ENCODE data around the gene SPECC1.
"Not testable (repeated sequence)": the region's sequence is repeated elsewhere in the genome, so short reads cannot be mapped to it uniquely, and the experiment has no call there.

SPECC1 gene

GRCh38 chr17:20239776-20240175, 230.6 kb downstream of the SPECC1 start:
- POLR2A ChIA-PET; CTCF ChIA-PET; DNase-seq (ENCODE audit: extremely low spot score): not testable (repeated sequence)
- TF ChIP-seq ZNF384 (IDR thresholded peaks at IDR 0.05): 0 out of 2 replicates have a peak, but pooled peaks have one; percentile 17

DNA sequence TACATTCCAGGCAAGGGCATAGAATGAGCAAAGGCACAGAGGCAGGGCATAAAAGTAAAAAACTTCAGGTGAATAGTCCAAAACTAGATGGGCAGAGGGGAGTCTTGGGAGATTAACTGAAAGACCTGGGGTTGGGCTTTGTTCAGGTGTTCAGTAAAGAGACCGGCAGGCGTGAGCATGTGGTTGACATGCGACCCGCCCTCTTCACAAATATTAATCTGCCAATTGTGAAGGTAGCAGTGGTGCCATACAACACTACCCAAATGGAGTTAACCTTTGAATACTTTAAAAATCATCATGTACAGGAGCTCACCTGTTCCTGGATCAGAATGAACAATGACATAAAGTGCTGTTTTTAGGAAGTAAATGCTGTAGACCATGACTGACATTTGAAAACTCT, 232.7 kb downstream of the SPECC1 start:
- POLR2A ChIA-PET: no interaction called here
- CTCF ChIA-PET: no interaction called here
- no peak for TF ChIP-seq SUZ12 (IDR thresholded peaks at IDR 0.05)
- TF ChIP-seq ARNT (IDR thresholded peaks at IDR 0.05): no peak

DNA sequence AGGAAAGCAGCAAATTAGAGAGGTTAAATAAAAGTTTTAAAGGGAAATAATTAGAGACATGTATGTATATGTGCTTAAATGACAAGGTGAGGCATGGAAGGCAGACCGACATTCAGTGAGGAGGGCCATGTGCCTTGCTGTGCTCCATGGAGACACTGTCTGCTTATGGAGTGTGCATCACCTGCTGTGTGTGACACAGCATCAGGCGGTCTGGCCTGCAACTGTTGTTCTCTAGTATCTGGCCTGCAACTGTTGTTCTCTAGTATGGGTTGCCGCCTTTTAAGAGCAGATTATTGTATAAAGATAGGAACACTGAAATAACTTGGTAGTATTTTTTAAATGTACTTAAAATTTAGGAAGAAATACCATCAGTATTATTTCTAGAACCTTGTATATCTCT, 233.1 kb downstream of the SPECC1 start:
- DNase-seq (ENCODE audit: extremely low spot score): no peak
- ChIA-PET POLR2A (no interaction called here), CTCF (no interaction called here)
- TF ChIP-seq NFRKB (IDR thresholded peaks at IDR 0.05) (no peak), L3MBTL2 (conservative IDR thresholded peaks at IDR 0.05) (no peak), CTBP1 (IDR thresholded peaks at IDR 0.05; ENCODE audit: borderline replicate concordance) (no peak), HDGF (IDR thresholded peaks at IDR 0.05; ENCODE audit: borderline replicate concordance) (no peak), FOXK2 (IDR thresholded peaks at IDR 0.05) (no peak), ARNT (IDR thresholded peaks at IDR 0.05) (no peak), ELF4 (IDR thresholded peaks at IDR 0.05) (no peak)

More for the DNA sequence above, 232.7 kb downstream of the SPECC1 start:
- DNase-seq (ENCODE audit: extremely low spot score): no peak

DNA sequence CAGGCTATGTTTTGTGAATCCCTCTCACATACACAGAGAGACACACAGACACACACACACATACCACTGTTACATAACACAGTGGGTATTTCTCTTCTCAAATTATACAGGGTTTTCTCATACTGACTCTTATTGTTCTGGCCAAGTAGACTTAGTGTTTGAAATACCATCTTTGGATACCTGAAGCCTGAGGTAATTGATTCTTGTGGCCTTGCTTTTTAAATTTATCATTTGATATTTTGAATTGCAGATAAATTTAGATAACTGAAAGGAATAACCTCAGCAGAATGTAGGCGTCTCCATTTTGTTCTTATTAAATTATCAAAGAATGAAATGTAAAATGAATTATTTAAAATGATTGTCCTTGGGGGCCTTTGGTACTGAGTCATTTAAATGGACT, 234.4 kb downstream of the SPECC1 start:
- POLR2A ChIA-PET: no interaction called here
- TF ChIP-seq BHLHE40 (IDR thresholded peaks at IDR 0.05; ENCODE audit: borderline replicate concordance) (no peak), FOXM1 (IDR thresholded peaks at IDR 0.05; ENCODE audit: borderline replicate concordance) (no peak), FOXK2 (IDR thresholded peaks at IDR 0.05) (no peak)
- DNase-seq (ENCODE audit: extremely low spot score): no peak
- CTCF ChIA-PET: no interaction called here

DNA sequence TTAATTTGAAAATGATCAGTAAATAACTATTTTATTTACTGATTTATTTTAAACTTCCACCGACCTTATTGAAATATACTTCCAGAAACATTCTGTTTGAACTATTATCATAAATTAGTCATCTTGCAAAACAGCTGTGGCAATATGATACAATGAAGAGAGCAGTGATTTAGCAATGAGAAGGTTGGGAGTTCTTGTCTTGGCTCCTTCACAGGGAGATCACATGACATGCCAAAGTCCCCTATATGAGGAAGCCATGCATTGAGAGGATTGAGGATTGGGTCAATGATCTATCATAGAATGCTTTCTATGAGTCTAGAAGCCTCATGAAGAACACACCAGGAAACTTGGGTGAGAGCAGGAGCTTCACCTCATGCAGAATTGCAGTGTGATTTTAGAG, 235.5 kb downstream of the SPECC1 start:
- ChIA-PET CTCF (no interaction called here), POLR2A (no interaction called here)
- TF ChIP-seq ARNT (IDR thresholded peaks at IDR 0.05): no peak
- no peak for TF ChIP-seq CTBP1 (IDR thresholded peaks at IDR 0.05; ENCODE audit: borderline replicate concordance)
- no peak for TF ChIP-seq BHLHE40 (IDR thresholded peaks at IDR 0.05; ENCODE audit: borderline replicate concordance)
- TF ChIP-seq HDGF (IDR thresholded peaks at IDR 0.05; ENCODE audit: borderline replicate concordance): no peak
- no peak for DNase-seq (ENCODE audit: extremely low spot score)

GRCh38 chr17:20246692-20247091, 237.5 kb downstream of the SPECC1 start:
- ChIA-PET CTCF (interaction anchor here (0.7 kb wide), 1 partner anchor 56 kb away, joined by 3 read pairs; no protein-coding TSS in a partner anchor), POLR2A (no interaction called here)
- no peak for DNase-seq (ENCODE audit: extremely low spot score)
- no peak for TF ChIP-seq FOXK2 (IDR thresholded peaks at IDR 0.05)
- TF ChIP-seq ARNT (IDR thresholded peaks at IDR 0.05): no peak
- TF ChIP-seq SUZ12 (IDR thresholded peaks at IDR 0.05): no peak
- no peak for TF ChIP-seq NFRKB (IDR thresholded peaks at IDR 0.05)
- TF ChIP-seq, protein P1, sequence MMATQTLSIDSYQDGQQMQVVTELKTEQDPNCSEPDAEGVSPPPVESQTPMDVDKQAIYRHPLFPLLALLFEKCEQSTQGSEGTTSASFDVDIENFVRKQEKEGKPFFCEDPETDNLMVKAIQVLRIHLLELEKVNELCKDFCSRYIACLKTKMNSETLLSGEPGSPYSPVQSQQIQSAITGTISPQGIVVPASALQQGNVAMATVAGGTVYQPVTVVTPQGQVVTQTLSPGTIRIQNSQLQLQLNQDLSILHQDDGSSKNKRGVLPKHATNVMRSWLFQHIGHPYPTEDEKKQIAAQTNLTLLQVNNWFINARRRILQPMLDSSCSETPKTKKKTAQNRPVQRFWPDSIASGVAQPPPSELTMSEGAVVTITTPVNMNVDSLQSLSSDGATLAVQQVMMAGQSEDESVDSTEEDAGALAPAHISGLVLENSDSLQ (IDR thresholded peaks at IDR 0.05): no peak

- CTCF ChIA-PET: no interaction called here
- no peak for TF ChIP-seq ZNF384 (IDR thresholded peaks at IDR 0.05)
- no peak for TF ChIP-seq CTBP1 (IDR thresholded peaks at IDR 0.05; ENCODE audit: borderline replicate concordance)
- TF ChIP-seq, protein P1 (IDR thresholded peaks at IDR 0.05): no peak
- no peak for TF ChIP-seq ELF4 (IDR thresholded peaks at IDR 0.05)
- TF ChIP-seq LEF1 (IDR thresholded peaks at IDR 0.05; ENCODE audit: borderline replicate concordance): no peak
- no peak for TF ChIP-seq BHLHE40 (IDR thresholded peaks at IDR 0.05; ENCODE audit: borderline replicate concordance)
- TF ChIP-seq ARNT (IDR thresholded peaks at IDR 0.05): no peak
- TF ChIP-seq SP1 (IDR thresholded peaks at IDR 0.05): no peak
- TF ChIP-seq SUZ12 (IDR thresholded peaks at IDR 0.05): no peak
- TF ChIP-seq L3MBTL2 (conservative IDR thresholded peaks at IDR 0.05): no peak
- TF ChIP-seq NFRKB (IDR thresholded peaks at IDR 0.05): no peak
- TF ChIP-seq HDGF (IDR thresholded peaks at IDR 0.05; ENCODE audit: borderline replicate concordance): no peak
- no peak for DNase-seq (ENCODE audit: extremely low spot score)
- POLR2A ChIA-PET: no interaction called here
Measured at GRCh38 chr17:20253323-20253722, 244.2 kb downstream of the SPECC1 start.

DNA sequence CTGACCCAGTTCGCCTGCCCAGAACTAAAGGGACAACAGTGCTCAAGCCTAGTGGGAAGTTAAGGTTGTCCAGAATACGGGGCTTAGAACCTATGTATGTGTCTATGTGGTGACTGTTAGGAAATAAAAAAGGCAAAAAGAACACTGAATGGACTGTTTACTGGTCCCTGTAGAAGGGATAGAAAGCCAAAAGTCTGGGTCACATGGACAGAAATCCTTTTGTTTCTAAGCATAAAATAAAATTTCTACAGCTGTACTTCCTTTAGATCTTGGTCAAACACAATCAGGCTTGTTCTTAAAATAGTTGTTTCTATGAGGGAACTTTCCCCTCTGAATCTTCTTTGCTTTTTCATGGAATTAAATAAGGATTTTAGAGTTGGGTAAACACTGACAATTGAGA, 245.4 kb downstream of the SPECC1 start:
- ChIA-PET CTCF (no interaction called here), POLR2A (no interaction called here)
- no peak for TF ChIP-seq HDGF (IDR thresholded peaks at IDR 0.05; ENCODE audit: borderline replicate concordance)
- no peak for TF ChIP-seq FOXK2 (IDR thresholded peaks at IDR 0.05)
- no peak for TF ChIP-seq ELF4 (IDR thresholded peaks at IDR 0.05)
- no peak for TF ChIP-seq CTBP1 (IDR thresholded peaks at IDR 0.05; ENCODE audit: borderline replicate concordance)
- no peak for TF ChIP-seq NFRKB (IDR thresholded peaks at IDR 0.05)
- DNase-seq (ENCODE audit: extremely low spot score): no peak

- TF ChIP-seq BHLHE40 (IDR thresholded peaks at IDR 0.05; ENCODE audit: borderline replicate concordance) (no peak), SUZ12 (IDR thresholded peaks at IDR 0.05) (no peak), FOXA1 (IDR thresholded peaks at IDR 0.05) (no peak), SP1 (IDR thresholded peaks at IDR 0.05) (no peak), NFRKB (IDR thresholded peaks at IDR 0.05) (no peak), HDGF (IDR thresholded peaks at IDR 0.05; ENCODE audit: borderline replicate concordance) (no peak), FOXK2 (IDR thresholded peaks at IDR 0.05) (no peak), L3MBTL2 (conservative IDR thresholded peaks at IDR 0.05) (no peak), ELF4 (IDR thresholded peaks at IDR 0.05) (no peak), FOXM1 (IDR thresholded peaks at IDR 0.05; ENCODE audit: borderline replicate concordance) (no peak), LEF1 (IDR thresholded peaks at IDR 0.05; ENCODE audit: borderline replicate concordance) (no peak), TARDBP (IDR thresholded peaks at IDR 0.05) (no peak), ARNT (IDR thresholded peaks at IDR 0.05) (no peak), ZNF384 (IDR thresholded peaks at IDR 0.05) (no peak), CTBP1 (IDR thresholded peaks at IDR 0.05; ENCODE audit: borderline replicate concordance) (no peak)
- TF ChIP-seq, protein P1 (IDR thresholded peaks at IDR 0.05): no peak
- no peak for DNase-seq (ENCODE audit: extremely low spot score)
- ChIA-PET CTCF (no interaction called here), POLR2A (interaction anchor here (0.8 kb wide), 1 partner anchor 744 kb away, joined by 3 read pairs; no protein-coding TSS in a partner anchor)
Measured at GRCh38 chr17:20256144-20256543, 247.0 kb downstream of the SPECC1 start.

All from HEK293T (cell line).